ENCODE data around the gene BASP1.

GRCh38 chr5:17219992-17220391 lies 2.6 kb downstream of the BASP1 start:
- TF ChIP-seq CTCF (IDR thresholded peaks at IDR 0.05; ENCODE audit: poor library complexity) (no peak), EZH2phosphoT487 (IDR thresholded peaks at IDR 0.05; ENCODE audit: low read depth, severe bottlenecking, unreplicated experiment) (no peak), EZH2 (IDR thresholded peaks at IDR 0.05; ENCODE audit: borderline replicate concordance) (no peak)

Measured in hepatocyte (in vitro differentiated cells).